ENCODE data around the gene SLC2A9. TPM values are rescaled to one million over a fixed set of nuclear protein-coding genes. Genes with fewer than 3 reads are reported as not detected.

SLC2A9 gene
- total and polyA plus RNA-seq, 2 of the 13 experiments (the other 11 are each of a cell fraction or from before 2014, with no cell fraction given), result 36.2 to 42.3 TPM

GRCh38 chr4:10020871-10021652 lies at the start of gene SLC2A9 (continued):
- TF ChIP-seq ZEB1 (IDR thresholded peaks at IDR 0.05; ENCODE audit: insufficient replicate concordance, low read depth), result no peak
- TF ChIP-seq FOXM1 (CRISPR knock-in tag; IDR thresholded peaks at IDR 0.05), result no peak
- no peak for TF ChIP-seq ZNF749 (CRISPR knock-in tag; IDR thresholded peaks at IDR 0.05; ENCODE audit: borderline replicate concordance)
- no peak for TF ChIP-seq BCL3 (CRISPR knock-in tag; IDR thresholded peaks at IDR 0.05)
- TF ChIP-seq RERE (CRISPR knock-in tag; IDR thresholded peaks at IDR 0.05; ENCODE audit: low read depth), result no peak
- no peak for TF ChIP-seq ZNF747 (CRISPR knock-in tag; IDR thresholded peaks at IDR 0.05; ENCODE audit: borderline replicate concordance)
- no peak for TF ChIP-seq TBL1XR1 (IDR thresholded peaks at IDR 0.05; ENCODE audit: borderline replicate concordance, low read length, partially characterized antibody)
- TF ChIP-seq NR2F6 (IDR thresholded peaks at IDR 0.05), result peak; percentile 41; the same call in 1 of the 2 replicates
- 0 out of 2 replicates have a peak, but pooled peaks have one; percentile 35 for TF ChIP-seq NR2F6 (CRISPR knock-in tag; IDR thresholded peaks at IDR 0.05)
- TF ChIP-seq ZNF567 (CRISPR knock-in tag; IDR thresholded peaks at IDR 0.05; ENCODE audit: borderline replicate concordance), result no peak
- TF ChIP-seq NFIB (CRISPR knock-in tag; IDR thresholded peaks at IDR 0.05; ENCODE audit: borderline replicate concordance), result no peak
- TF ChIP-seq SMAD3 (CRISPR knock-in tag; IDR thresholded peaks at IDR 0.05), result no peak; the same call in 1 of the 2 replicates
- TF ChIP-seq MZF1 (CRISPR knock-in tag; IDR thresholded peaks at IDR 0.05; ENCODE audit: borderline replicate concordance), result no peak
- TF ChIP-seq ZSCAN30 (CRISPR knock-in tag; IDR thresholded peaks at IDR 0.05), result no peak
- TF ChIP-seq RCOR2 (CRISPR knock-in tag; IDR thresholded peaks at IDR 0.05), result peak; percentile 42; the same call in 1 of the 2 replicates
- no peak for TF ChIP-seq HNRNPH1 (optimal IDR thresholded peaks at IDR 0.05; ENCODE audit: low read depth, low read length)
- TF ChIP-seq ZNF660 (CRISPR knock-in tag; IDR thresholded peaks at IDR 0.05; ENCODE audit: borderline replicate concordance, low read depth), result no peak
- TF ChIP-seq ZNF572 (CRISPR knock-in tag; IDR thresholded peaks at IDR 0.05), result no peak
- no peak for TF ChIP-seq SIN3B (IDR thresholded peaks at IDR 0.05; ENCODE audit: low read length)
- TF ChIP-seq ZNF704 (CRISPR knock-in tag; IDR thresholded peaks at IDR 0.05; ENCODE audit: borderline replicate concordance), result no peak
- no peak for TF ChIP-seq E2F5 (CRISPR knock-in tag; conservative IDR thresholded peaks at IDR 0.05)
- no peak for TF ChIP-seq ATF1 (CRISPR knock-in tag; IDR thresholded peaks at IDR 0.05)

All from HepG2 (cell line).